ENCODE measurements around the gene WDR76.
"Not testable (repeated sequence)": the region's sequence is repeated elsewhere in the genome, so short reads cannot be mapped to it uniquely, and the experiment has no call there.

WDR76 gene

DNA sequence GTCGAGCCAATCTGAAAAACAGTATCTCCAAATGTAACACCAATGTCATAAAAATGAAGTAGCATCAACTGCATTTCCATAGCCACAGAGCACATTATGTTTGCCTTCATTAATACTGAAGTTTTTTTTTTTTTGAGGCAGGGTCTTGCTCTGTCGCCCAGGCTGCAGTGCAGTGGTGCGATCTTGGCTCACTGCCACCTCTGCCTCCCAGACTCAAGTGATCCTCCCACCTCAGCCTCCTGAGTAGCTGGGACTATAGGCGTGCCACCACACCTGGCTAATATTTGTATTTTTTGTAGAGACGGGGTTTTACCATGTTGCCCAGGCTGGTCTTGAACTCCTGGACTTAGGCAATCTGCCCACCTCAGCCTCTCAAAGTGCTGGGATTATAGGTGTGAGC is 11.7 kb upstream of the WDR76 start:
- DNase-seq (ENCODE audit: low read depth in 3 of 3, low spot score in 1 of 3) = not testable (repeated sequence)

DNA sequence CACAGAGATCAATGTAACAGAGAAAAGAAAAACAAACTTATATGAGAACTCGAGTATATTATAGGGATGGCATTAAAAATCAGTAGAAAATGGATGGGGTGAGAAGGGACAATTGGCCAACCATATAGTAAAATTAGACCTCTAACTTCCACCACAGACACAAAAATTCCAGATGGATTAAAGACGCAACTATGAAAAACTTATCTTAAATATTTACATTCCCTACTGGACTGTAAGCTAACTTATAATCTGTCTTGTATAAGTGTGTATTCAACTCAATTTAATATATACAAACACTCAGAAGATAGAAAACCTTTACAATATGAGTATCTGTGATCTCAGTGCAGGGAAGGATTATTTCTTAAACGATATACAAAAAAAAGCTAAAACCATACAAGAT is 5.3 kb upstream of the WDR76 start:
- DNase-seq (ENCODE audit: low read depth in 3 of 3, low spot score in 1 of 3) = no peak

DNA sequence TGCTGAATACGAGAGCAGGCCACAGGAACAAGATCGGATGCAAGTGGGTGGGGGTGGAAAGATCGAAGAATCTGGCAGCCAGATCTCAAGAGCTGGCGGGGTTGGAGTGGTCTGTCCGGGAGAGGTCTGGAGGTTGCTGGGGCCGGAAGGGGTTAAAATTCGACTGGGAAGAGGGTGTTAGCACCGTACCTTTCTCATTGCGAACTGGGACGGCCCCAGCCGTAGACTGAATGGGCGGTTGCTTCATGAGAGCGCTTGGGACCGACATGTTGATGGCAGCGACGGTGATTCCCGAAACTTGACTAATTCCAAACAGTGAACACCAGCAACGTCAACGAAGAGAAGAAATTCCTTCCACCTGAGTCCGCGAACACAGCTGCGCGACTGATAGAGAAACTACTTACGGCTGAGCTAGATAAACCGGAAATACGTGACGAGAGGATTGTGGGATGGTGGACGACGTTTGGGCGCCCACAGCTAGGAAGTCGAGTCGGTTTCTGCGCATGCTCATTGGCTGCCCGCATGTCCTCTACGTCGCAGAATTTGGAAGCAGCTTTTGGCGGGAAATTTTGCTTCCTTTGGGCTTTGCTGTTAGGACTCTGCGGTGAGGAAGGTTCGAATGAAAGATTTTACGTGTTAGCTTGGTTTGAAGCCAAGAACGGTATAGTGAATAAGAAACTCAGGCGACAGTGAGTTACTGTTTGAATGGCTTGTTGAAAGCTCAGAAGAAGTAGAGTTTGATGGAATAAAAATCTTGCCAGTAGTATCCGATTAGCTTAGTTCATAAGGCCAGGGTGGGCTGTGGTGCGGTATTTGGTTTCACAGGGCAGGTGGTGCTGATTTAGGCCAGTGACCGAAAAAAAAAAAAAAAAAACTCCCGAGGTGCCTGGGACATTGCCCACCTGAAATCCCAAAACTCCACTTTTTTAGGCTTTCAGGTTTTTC is 2.2 kb upstream of the WDR76 start, which contains the start of gene MFAP1:
Gene MFAP1 (minus strand): TSS at position 389 of the 945 bp plus-strand sequence. CDS start 121 bp downstream, at position 268.
- DNase-seq (ENCODE audit: low read depth in 3 of 3, low spot score in 1 of 3) = peak; percentile 69 to 85 (median 80)

DNA sequence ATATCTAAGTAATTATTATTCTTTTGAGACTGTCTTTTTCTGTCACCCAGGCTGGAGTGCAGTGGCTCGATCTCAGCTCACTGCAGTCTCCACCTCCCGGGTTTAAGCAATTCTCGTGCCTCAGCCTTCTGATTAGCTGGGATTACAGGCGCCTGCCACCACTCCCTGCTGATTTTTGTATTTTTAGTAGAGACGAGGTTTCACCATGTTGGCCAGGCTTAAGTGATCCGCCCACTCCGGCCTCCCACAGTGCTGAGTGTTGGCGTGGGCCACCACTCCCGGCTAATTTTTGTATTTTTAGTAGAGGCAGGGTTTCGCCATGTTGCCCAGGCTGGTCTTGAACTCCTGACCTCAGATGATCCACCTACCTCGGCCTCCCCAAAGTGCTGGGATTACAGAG is 1.5 kb upstream of the WDR76 start:
- not testable (repeated sequence) for DNase-seq (ENCODE audit: low read depth in 3 of 3, low spot score in 1 of 3)

DNA sequence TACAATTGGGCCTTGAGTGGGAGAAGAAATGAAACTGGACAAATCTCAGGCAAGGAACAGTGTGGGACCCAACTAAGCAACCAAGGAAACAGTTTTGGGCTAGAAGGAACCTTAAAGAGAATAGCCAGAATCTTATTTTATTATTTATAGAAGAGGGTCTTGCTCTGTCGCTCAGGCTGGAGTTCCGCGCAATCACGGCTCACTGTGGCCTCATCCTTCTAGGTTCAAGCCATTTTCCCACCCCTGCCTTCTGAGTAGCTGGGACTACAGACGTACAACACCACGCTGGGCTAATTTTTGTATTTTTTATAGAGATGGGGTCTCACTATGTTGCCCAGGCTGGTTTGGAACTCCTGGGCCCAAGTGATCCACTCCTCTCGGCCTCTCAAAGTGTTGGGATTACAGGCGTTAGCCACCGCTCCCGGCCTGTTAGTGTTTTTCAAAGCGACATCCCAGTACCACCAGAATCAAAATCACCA is 734 bp upstream of the WDR76 start:
- no peak for DNase-seq (ENCODE audit: low read depth in 3 of 3, low spot score in 1 of 3)

DNA sequence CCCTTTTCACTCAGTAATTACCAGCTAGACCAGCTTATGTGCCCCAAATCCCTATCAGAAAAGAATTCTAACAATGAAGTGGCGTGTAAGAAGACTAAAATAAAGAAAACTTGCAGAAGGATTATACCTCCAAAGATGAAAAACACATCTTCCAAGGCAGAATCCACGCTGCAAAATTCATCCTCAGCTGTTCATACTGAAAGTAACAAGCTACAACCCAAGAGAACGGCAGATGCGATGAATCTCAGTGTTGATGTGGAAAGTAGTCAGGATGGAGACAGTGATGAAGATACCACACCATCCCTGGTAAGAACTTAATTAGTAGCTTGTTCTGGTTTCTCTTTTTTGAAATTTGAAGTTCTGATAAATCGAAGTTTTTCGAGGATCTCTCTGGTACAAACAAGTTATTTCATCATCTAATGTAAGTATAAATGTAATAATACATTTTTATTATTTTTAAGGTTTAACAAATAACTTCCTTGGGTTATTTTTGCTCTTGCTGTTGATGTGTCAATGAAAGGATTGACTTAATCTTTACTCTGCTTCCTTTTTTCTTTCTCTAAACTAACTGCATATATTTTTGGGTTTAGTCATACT is 1.4 kb downstream of the WDR76 start:
- DNase-seq (ENCODE audit: low read depth in 3 of 3, low spot score in 1 of 3) = no peak

DNA sequence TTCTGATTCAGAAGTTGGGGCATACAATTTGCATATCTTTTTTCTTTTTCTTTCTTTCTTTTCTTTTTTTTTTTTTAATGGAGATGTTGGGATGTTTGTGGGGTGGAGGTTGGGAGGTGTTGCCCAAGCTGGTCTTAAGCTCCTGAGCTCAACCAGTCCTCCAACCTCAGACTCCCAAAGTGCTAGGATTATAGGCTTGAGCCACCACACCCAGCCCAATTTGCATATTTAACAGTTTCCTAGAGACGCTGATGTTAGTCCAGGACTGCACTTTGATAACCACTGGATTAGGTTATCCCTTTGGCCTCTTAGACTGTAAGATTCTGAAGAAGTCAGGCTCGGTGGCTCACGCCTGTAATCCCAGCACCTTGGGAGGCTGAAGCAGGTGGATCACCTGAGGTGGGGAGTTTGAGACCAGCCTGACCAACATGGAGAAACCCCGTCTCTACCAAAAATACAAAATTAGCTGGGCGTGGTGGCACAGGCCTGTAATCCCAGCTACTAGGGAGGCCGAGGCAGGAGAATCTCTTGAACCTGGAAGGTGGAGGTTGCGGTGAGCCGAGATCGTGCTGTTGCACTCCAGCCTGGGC is 3.2 kb downstream of the WDR76 start:
- not testable (repeated sequence) for DNase-seq (ENCODE audit: low read depth in 3 of 3, low spot score in 1 of 3)

DNA sequence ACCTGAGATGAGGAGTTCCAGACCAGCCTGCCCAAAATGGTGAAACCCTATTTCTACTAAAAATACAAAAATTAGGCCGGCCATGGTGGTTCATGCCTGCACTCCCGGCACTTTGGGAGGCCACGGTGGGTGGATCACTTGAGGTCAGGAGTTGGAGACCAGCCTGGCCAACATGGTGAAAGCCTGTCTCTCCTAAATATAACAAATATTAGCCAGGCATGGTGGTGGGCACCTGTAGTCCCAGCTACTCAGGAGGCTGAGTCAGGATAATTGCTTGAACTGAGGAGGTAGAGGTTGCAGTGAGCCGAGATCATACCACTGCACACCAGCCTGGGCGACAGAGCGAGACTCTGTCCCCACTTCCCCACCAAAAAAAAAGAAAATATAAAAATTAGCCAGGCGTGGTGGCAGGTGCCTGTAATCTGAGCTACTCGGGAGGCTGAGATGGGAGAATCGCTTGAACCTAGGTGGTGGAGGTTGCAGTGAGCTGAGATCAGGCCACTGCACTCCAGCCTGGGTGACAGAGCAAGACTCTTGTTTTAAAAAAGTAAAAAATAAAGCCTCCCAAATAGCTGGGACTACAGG is 4.0 kb downstream of the WDR76 start:
- not testable (repeated sequence) for DNase-seq (ENCODE audit: low read depth in 3 of 3, low spot score in 1 of 3)

DNA sequence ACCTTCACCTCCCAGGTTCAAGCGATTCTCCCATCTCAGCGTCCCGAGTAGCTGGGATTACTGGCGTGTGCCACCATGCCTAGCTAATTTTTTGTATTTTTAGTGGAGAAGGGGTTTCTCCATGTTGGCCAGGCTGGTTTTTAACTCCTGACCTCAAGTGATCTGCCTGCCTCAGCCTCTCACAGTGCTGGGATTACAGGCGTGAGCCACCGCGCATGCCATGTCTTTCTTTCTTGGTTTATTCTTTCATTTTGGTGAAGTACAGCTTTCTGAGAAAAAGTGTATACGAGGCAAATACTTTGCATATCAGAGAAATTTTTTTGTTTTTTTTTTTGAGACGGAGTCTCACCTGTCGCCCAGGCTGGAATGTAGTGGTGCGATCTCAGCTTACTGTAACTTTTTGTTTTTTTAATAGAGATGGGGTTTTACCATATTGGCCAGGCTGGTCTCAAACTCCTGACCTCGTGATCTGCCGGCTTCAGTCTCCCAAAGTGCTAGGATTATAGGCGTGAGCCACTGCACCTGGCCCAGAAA is 4.8 kb downstream of the WDR76 start:
- DNase-seq (ENCODE audit: low read depth in 3 of 3, low spot score in 1 of 3) = not testable (repeated sequence)

DNA sequence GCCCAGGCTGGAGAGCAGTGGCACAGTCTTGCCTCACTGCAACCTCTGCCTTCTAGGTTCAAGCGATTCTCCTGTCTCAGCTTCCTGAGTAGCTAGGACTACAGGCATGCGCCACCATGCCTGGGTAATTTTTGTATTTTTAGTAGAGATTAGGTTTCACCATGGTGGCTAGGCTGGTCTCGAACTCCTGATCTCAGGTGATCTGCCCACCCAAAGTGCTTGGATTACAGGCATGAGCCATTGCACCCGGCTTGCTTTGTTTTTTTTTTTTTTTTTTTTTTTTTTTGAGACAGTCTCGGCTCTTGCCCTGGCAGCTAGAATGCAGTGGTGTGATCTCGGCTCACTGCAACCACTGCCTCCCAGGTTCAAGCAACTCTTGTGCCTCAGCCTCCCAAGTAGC is 5.7 kb downstream of the WDR76 start:
- not testable (repeated sequence) for DNase-seq (ENCODE audit: low read depth in 3 of 3, low spot score in 1 of 3)

DNA sequence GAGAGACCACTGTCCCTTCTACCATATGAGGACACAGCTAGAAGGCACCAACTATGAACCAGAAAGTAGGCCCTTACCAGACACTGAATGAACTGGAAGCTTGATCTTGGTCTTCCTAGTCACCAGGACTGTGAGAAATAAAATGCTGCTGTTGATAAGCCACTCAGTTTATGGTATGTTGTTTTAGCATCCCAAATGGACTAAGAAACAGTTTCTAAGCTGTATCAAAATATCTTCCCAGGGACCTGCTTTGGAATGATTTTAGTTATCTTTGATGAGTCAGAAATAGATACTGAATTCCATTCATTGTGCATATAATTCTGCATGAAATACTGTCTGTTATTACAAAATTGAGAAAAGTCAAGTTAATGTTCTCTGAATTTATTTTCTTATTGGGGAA is 18.6 kb downstream of the WDR76 start:
- DNase-seq (ENCODE audit: low read depth in 3 of 3, low spot score in 1 of 3) = no peak

DNA sequence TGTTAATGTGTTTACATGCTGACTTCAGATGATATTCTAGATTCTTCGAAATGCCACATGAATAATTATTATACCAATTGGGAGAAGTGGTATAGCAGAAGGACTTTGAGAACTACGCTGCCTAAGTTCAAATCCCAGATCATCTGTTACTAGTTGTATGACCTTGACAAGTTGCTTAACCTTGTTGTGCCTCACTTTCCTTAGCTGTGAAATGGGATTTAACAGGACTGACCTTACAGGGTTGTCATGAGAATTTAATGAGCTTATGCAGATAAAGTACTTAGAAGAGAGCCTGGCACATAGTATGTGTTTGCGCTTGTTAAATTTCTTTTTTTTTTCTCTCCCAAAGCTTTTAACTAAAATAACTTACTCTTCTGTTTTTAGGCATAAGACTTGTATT is 24.4 kb downstream of the WDR76 start:
- no peak for DNase-seq (ENCODE audit: low read depth in 3 of 3, low spot score in 1 of 3)

DNA sequence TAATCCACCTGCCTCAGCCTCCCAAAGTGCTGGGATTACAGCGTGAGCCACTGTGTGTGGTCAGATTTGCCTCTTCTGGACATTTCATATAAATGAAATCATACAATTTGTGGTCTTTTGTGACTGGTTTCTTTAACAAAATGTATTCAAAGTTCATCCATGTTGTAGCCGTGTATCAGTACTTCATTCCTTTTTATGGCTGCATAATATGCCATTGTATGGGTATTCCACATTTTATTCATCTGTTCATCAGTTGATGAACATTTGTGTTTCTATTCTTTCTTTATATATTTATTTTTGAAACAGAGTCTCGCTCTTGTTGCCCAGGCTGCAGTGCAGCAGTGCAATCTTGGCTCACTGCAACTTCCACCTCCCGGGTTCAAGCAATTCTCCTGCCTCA is 25.8 kb downstream of the WDR76 start:
- no peak for DNase-seq (ENCODE audit: low read depth in 3 of 3, low spot score in 1 of 3)

DNA sequence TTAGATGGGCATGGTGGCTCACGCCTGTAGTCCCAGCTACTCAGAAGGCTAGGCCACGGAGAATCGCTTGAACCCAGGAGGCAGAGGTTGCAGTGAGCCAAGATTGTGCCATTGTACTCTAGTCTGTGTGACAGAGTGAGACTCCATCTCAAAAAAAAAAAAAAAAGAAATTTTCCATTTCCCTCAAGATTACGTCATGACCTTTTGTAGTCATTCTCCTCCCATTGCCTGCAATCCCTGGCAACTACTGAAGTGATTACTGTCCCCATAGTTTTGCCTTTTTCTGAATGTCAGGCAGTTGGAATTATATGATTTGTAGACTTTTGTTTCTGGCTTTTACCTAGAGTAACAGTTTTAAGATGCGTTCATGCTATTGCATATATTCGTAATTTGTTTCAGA is 28.0 kb downstream of the WDR76 start:
- no peak for DNase-seq (ENCODE audit: low read depth in 3 of 3, low spot score in 1 of 3)

DNA sequence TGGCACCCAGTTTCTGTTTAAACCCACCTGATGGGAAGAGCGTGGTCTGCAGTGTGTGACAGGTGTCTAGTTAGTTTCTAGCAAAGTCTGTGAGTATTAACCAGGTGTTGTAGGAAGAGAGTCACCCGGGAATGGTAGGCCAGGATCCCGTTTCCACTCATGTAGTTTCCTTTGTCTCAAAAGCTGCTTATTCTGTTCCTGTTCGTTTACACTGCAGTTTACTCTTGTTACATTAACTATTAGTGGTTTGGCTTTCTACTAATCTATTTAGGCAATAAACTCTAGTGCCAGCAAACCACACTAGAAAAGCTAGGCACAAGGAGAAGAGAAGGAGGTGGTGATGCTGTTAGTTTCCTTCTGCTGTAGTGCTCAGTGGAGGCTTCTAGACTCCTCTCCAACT is 32.7 kb downstream of the WDR76 start:
- DNase-seq (ENCODE audit: low read depth in 3 of 3, low spot score in 1 of 3) = no peak

DNA sequence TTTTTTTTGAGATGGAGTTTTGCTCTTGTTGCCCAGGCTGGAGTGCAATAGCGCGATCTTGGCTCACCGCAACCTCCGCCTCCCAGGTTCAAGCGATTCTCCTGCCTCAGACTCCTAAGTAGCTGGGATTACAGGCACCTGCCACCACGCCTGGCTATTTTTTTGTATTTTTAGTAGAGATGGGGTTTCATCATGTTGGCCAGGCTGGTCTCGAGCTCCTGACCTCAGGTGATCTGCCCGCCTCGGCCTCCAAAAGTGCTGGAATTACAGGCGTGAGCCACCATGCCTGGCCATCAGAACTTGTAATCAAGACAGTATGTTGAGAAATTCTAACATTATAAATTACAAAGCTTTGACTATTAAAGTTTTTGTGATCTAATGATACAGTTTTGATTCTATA is 39.8 kb downstream of the WDR76 start:
- not testable (repeated sequence) for DNase-seq (ENCODE audit: low read depth in 3 of 3, low spot score in 1 of 3)

DNA sequence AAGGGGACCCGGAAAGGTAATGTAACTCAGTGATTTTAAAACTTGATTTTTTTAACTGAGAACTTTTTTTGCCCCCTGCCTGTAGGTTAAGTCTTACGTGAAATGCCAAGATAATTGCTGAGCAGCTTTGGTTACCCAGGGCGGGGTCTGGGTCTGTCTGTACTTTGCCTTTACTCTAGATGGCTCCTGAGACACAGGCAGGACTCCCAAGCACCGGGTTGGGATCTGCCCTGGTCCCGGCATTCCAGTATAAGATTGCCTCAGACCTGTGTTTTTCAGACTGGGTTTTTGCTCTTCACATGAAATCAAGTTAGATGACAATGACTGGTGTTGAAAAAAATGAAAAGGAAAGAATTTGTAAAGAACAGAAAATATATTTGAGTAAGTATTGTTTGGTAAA is 40.3 kb downstream of the WDR76 start:
- DNase-seq (ENCODE audit: low read depth in 3 of 3, low spot score in 1 of 3) = no peak

DNA sequence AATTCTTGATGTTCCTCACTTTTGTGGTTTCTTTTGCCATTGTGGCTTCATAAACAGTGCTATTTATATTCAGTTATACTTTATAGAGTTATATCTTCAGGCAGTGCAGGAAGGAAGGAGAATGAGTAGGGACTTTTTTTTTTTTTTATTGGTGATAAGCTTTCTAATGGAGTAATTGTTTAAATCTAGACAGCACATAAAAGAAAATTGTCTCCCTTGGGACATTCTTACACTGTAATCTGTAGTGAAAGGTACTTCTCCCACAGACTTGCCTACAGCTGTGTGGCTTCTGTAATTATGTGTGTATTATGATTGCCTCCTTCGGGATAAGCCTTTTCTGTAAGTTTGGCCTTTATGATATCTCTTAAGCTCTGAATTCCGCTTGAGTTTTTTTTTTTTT is 41.6 kb downstream of the WDR76 start:
- DNase-seq (ENCODE audit: low read depth in 3 of 3, low spot score in 1 of 3) = no peak

DNA sequence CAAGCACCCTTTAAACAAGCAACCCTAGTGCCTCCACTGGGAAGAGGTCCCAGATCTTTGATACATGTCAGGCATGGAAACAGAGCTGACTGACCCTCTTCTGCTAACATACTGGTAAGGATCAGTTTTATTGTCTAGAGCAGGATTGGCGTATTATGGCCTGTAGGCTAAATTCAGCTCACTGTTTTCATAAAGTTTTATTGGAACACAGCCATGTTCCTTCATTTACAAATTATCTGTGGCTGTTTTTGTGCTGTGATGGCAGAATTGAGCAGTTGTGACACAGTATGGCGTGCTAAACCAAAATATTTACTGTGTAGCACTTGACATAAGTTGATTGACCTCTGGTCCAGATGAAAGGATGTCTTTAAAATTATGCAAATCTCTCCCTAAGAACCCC is 45.0 kb downstream of the WDR76 start:
- DNase-seq (ENCODE audit: low read depth in 3 of 3, low spot score in 1 of 3) = no peak

DNA sequence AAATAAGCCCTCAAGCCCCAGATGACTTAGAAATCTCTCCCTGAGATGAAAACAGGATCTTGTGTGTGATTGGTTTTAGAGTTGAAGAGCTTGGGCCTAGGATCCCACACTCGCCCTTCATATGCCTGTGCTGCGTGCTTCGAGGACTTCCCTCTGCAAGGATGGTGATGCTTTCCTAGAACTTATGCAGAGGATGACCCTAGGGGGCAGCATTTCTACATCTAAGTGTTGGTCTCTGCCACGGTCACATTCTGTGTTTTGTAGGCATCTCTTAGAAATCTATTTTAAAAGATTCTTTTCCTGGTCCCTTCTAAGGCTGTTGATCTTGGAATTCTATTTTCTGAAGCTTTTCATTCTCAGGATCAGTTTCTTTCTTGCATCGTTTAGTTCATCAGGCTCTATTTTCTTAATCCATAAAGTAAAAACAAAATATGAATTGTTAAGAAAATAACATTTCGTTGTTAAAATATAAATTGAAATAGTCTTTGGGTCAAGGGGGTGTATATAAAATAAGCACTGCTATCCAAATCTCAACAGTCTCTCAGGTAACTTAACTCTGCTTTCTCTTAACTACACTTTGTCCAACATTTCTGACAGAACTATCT is 45.7 kb downstream of the WDR76 start:
- no peak for DNase-seq (ENCODE audit: low read depth in 3 of 3, low spot score in 1 of 3)

DNA sequence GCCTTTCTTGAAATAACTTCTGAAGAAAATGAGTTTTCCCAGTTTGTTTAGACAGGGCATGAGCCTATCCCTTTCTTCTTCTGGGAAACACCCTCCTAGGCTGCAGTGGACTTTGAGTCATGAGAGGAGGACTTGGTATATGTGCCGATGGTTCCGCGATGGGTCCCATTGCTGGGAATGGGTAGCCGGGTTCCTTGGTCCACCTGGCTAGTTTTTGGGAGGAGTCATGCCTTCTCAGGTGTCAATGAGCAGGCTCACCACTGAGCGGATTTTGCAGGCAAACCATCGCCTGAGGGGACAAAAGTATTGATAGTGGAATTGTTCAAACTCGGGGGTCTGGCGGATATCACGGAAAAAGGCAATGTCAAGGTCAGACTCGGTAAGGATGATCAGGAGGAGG is 46.8 kb downstream of the WDR76 start:
- no peak for DNase-seq (ENCODE audit: low read depth in 3 of 3, low spot score in 1 of 3)

All from stimulated activated CD4-positive, alpha-beta T cell treated with anti-CD3 and anti-CD28 coated beads, TNF-alpha, amount 100 ng/mL, for 1 hour (primary cell).